ENCODE data around the gene TUBA1A.
"Not testable (repeated sequence)": the region's sequence is repeated elsewhere in the genome, so short reads cannot be mapped to it uniquely, and the experiment has no call there.

- TF ChIP-seq EZH2 (IDR thresholded peaks at IDR 0.05; ENCODE audit: insufficient read depth, poor library complexity, severe bottlenecking); EZH2phosphoT487 (IDR thresholded peaks at IDR 0.05; ENCODE audit: insufficient read depth, low read depth): not testable (repeated sequence)
Observed at GRCh38 chr12:49186307-49186706, 2.6 kb downstream of the TUBA1A start.

Data from GM23248 (cell line).